ENCODE measurements around the gene ZNF506.

Gene ZNF506

DNA sequence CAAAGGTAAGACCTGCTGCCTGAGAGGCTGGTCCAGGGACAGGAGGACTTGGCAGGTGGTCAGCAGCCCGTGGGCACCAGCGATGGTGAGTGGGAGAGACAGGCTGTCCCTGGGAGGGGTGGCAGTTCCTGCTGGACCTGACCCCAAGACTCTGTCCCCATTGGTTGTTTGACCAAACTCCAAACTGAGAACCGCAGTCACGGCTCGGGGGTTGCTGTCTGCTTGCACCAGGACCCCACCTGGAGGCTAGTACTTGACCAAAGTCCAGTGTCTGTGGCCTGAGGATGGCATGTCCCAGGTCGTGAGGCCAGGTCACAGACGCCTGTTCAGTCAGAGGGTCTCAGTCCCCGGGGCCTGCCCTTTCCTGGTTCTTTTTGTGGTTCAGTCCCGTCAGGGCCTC is 78.8 kb downstream of the ZNF506 start:
- H3K36me3 ChIP-seq (ENCODE audit: insufficient read depth, low read length) = no peaks in the 10 kb centered on the region

More for the DNA sequence above, 78.8 kb downstream of the ZNF506 start:
- H3K9me2 ChIP-seq (replicated peaks; ENCODE audit: low read depth, low read length) = no peaks in the 10 kb centered on the region
- H3K79me2 ChIP-seq (ENCODE audit: insufficient read depth, low read length) = no peaks in the 10 kb centered on the region
- no peak overlapping the region for H3K4me2 ChIP-seq (ENCODE audit: low read depth, low read length, poor library complexity, severe bottlenecking)
- H3F3A ChIP-seq (ENCODE audit: low read depth) = no peaks in the 10 kb centered on the region
- H3K9ac ChIP-seq (ENCODE audit: low read depth, low read length, poor library complexity, severe bottlenecking) = no peak overlapping the region
- H3K27me3 ChIP-seq (ENCODE audit: insufficient read depth, low read length, poor library complexity, severe bottlenecking) = no peaks in the 10 kb centered on the region
- TF ChIP-seq, protein P1, sequence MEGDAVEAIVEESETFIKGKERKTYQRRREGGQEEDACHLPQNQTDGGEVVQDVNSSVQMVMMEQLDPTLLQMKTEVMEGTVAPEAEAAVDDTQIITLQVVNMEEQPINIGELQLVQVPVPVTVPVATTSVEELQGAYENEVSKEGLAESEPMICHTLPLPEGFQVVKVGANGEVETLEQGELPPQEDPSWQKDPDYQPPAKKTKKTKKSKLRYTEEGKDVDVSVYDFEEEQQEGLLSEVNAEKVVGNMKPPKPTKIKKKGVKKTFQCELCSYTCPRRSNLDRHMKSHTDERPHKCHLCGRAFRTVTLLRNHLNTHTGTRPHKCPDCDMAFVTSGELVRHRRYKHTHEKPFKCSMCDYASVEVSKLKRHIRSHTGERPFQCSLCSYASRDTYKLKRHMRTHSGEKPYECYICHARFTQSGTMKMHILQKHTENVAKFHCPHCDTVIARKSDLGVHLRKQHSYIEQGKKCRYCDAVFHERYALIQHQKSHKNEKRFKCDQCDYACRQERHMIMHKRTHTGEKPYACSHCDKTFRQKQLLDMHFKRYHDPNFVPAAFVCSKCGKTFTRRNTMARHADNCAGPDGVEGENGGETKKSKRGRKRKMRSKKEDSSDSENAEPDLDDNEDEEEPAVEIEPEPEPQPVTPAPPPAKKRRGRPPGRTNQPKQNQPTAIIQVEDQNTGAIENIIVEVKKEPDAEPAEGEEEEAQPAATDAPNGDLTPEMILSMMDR (conservative IDR thresholded peaks at IDR 0.05; ENCODE audit: low read length) = no peak
- no peak for TF ChIP-seq EZH2phosphoT487 (IDR thresholded peaks at IDR 0.05; ENCODE audit: borderline replicate concordance)
- no peaks in the 10 kb centered on the region for H4K20me1 ChIP-seq (ENCODE audit: insufficient read depth, low read length, poor library complexity, severe bottlenecking)
- H3K4me1 ChIP-seq (ENCODE audit: insufficient read depth, low read length, poor library complexity, severe bottlenecking) = no peaks in the 10 kb centered on the region
- H2AFZ ChIP-seq (ENCODE audit: low read length) = no peak overlapping the region
- no peak overlapping the region for H3K4me3 ChIP-seq (ENCODE audit: low read length, poor library complexity, severe bottlenecking)
- H3K9me3 ChIP-seq (ENCODE audit: insufficient read depth, low read depth, low read length) = peaks cover 11% of the 10 kb centered on the region; the same call in 1 of the 2 replicates
